Thymus (tissue), 14 donors: ENCODE data around the gene MRGPRX1. TPM values are rescaled to one million over a fixed set of nuclear protein-coding genes. Genes with fewer than 3 reads are reported as not detected.

ENCODE experiments used
- DNase-seq, 9 donors: peaks; one replicate each; pipeline ENCODE4 v3.0.0-alpha.2; 2013; ENCODE audit warnings: low spot score in 9 of 9, low read depth in 6 of 9, missing footprints in 1 of 9
- H3K27ac ChIP-seq, 2 donors: one replicate each; pipeline ENCODE4 v1.5.1; 2013; ENCODE audit warnings: control low read depth in 1 of 2, low read depth in 1 of 2, low read length in 1 of 2, mild to moderate bottlenecking in 1 of 2, moderate library complexity in 1 of 2
- H3K27me3 ChIP-seq, 2 donors: one replicate each; pipeline ENCODE4 v1.5.1; 2013; ENCODE audit warnings: low read length in 1 of 2; ENCODE audit not compliant: control insufficient read depth in 2 of 2, insufficient read depth in 1 of 2
- H3K36me3 ChIP-seq, 2 donors: one replicate each; pipeline ENCODE4 v1.5.1; 2013; ENCODE audit warnings: low read length in 1 of 2, mild to moderate bottlenecking in 1 of 2, moderate library complexity in 1 of 2; ENCODE audit not compliant: control insufficient read depth in 2 of 2, insufficient read depth in 2 of 2
- H3K4me1 ChIP-seq, 2 donors: one replicate each; pipeline ENCODE4 v1.5.1; 2013; ENCODE audit warnings: low read length in 2 of 2; ENCODE audit not compliant: control insufficient read depth in 2 of 2, insufficient read depth in 2 of 2
- H3K4me3 ChIP-seq, 2 donors: one replicate each; pipeline ENCODE4 v1.5.1; 2013; ENCODE audit warnings: low read length in 2 of 2, control low read depth in 1 of 2, mild to moderate bottlenecking in 1 of 2
- H3K9me3 ChIP-seq, 2 donors: one replicate each; pipeline ENCODE4 v1.5.1; 2013; ENCODE audit warnings: low read length in 1 of 2, mild to moderate bottlenecking in 1 of 2; ENCODE audit not compliant: control insufficient read depth in 2 of 2, insufficient read depth in 1 of 2
- WGBS: extraction: QIAGEN DNeasy Blood & Tissue Kit; methylation state at CpG from one replicate; pipeline ENCODE4 v1.1.7; 2013; 5-methylcytosine and 5-hydroxymethylcytosine counted together
- long read RNA-seq, 10 donors: transcript quantifications; one replicate each; lab custom pipeline, GENCODE V29; 2026
- polyA plus RNA-seq: library from polyadenylated mRNA; stranded (reverse); fragments of 200-250 nt; gene quantifications from one replicate; pipeline ENCODE4 v1.2.3, GENCODE V29; 2013
- total RNA-seq: library from RNA; stranded (reverse); fragments of 120-200 nt; gene quantifications from one replicate; pipeline ENCODE4 v1.2.4, GENCODE V29; 2013
- donor health status: healthy.

MRGPRX1 gene
- total RNA-seq (not detected), polyA plus RNA-seq (0.09 TPM)
- long read RNA-seq, donor 1, result 0 reads
- long read RNA-seq, donor 2, result 0 reads
- long read RNA-seq, donor 3, result 0 reads
- long read RNA-seq, donor 4, result 0 reads
- long read RNA-seq, donor 5, result 0 reads
- long read RNA-seq, donor 6, result 0 reads
- long read RNA-seq, donor 7, result 0 reads
- long read RNA-seq, donor 8, result 0 reads
- long read RNA-seq, donor 9, result 0 reads
- long read RNA-seq, donor 10, result 0 reads

- Histone ChIP-seq H3K4me3 (no peak within 1 kb of the TSS), H3K9me3 (no peaks in the 10 kb centered on the region), H3K4me1 (no peaks in the 10 kb centered on the region), H3K27ac (no peak within 1 kb of the TSS), H3K27me3 (no peaks in the 10 kb centered on the region), H3K36me3 (no peaks in the 10 kb centered on the region)
- 88% methylated on average over 2 of the region's 2 CpGs for WGBS
- no peak for DNase-seq
Measured at GRCh38 chr11:18939314-18939713, at the start of gene MRGPRX1. TSS of gene MRGPRX1 (minus strand) at chr11:18939414. CDS start at chr11:18934784, 4,630 bp downstream.

GRCh38 chr11:18987454-18988231, 48.4 kb upstream of the MRGPRX1 start:
- 92% methylated on average over 9 of the region's 9 CpGs for WGBS
- Histone ChIP-seq H3K4me3 (no peak overlapping the region), H3K27ac (no peak overlapping the region), H3K27me3 (no peaks in the 10 kb centered on the region), H3K36me3 (no peaks in the 10 kb centered on the region), H3K9me3 (no peaks in the 10 kb centered on the region), H3K4me1 (no peaks in the 10 kb centered on the region)
- DNase-seq, result no peak

GRCh38 chr11:18986744-18987143, 47.5 kb upstream of the MRGPRX1 start:
- DNase-seq, result no peak
- Histone ChIP-seq H3K4me1 (no peaks in the 10 kb centered on the region), H3K4me3 (no peak overlapping the region), H3K36me3 (no peaks in the 10 kb centered on the region), H3K27ac (no peak overlapping the region), H3K9me3 (no peaks in the 10 kb centered on the region), H3K27me3 (no peaks in the 10 kb centered on the region)
- 74% methylated on average over 3 of the region's 3 CpGs for WGBS

GRCh38 chr11:18981897-18982296, 42.7 kb upstream of the MRGPRX1 start:
- no peak overlapping the region for H3K4me3 ChIP-seq
- H3K27me3 ChIP-seq, result no peaks in the 10 kb centered on the region
- WGBS, result 93% methylated on average over 4 of the region's 4 CpGs
- no peak overlapping the region for H3K27ac ChIP-seq
- no peaks in the 10 kb centered on the region for H3K36me3 ChIP-seq
- no peaks in the 10 kb centered on the region for H3K9me3 ChIP-seq
- no peak for DNase-seq
- no peaks in the 10 kb centered on the region for H3K4me1 ChIP-seq

- no peaks in the 10 kb centered on the region for H3K4me1 ChIP-seq
- no peaks in the 10 kb centered on the region for H3K9me3 ChIP-seq
Measured at GRCh38 chr11:18974192-18974591, 35.0 kb upstream of the MRGPRX1 start.

GRCh38 chr11:18972336-18972735, 33.1 kb upstream of the MRGPRX1 start:
- no peak for DNase-seq
- Histone ChIP-seq H3K4me1 (no peaks in the 10 kb centered on the region), H3K4me3 (no peak overlapping the region), H3K27ac (no peak overlapping the region), H3K9me3 (no peaks in the 10 kb centered on the region), H3K27me3 (no peaks in the 10 kb centered on the region), H3K36me3 (no peaks in the 10 kb centered on the region)
- WGBS, result 78% methylated on average over 16 of the region's 16 CpGs

More at GRCh38 chr11:18974192-18974591, 35.0 kb upstream of the MRGPRX1 start:
- Histone ChIP-seq H3K27me3 (no peaks in the 10 kb centered on the region), H3K4me3 (no peak overlapping the region), H3K36me3 (no peaks in the 10 kb centered on the region), H3K27ac (no peak overlapping the region)
- no peak for DNase-seq
- whole genome bisulfite sequencing, result 86% methylated on average over 1 of the region's 1 CpG

GRCh38 chr11:18969720-18970119, 30.5 kb upstream of the MRGPRX1 start:
- no peaks in the 10 kb centered on the region for H3K27me3 ChIP-seq
- 28% methylated on average over 3 of the region's 3 CpGs for WGBS
- no peak for DNase-seq
- no peaks in the 10 kb centered on the region for H3K36me3 ChIP-seq
- H3K4me3 ChIP-seq, result no peak overlapping the region
- H3K27ac ChIP-seq, result no peak overlapping the region
- H3K9me3 ChIP-seq, result no peaks in the 10 kb centered on the region
- H3K4me1 ChIP-seq, result no peaks in the 10 kb centered on the region

- Histone ChIP-seq H3K4me1 (no peaks in the 10 kb centered on the region), H3K9me3 (no peaks in the 10 kb centered on the region), H3K27ac (no peak overlapping the region), H3K27me3 (no peaks in the 10 kb centered on the region), H3K36me3 (no peaks in the 10 kb centered on the region), H3K4me3 (no peak overlapping the region)
- 81% methylated on average over 1 of the region's 1 CpG for whole genome bisulfite sequencing
- no peak for DNase-seq
Measured at GRCh38 chr11:18958221-18958910, 19.2 kb upstream of the MRGPRX1 start.

GRCh38 chr11:18956630-18957029, 17.4 kb upstream of the MRGPRX1 start:
- no peaks in the 10 kb centered on the region for H3K4me1 ChIP-seq
- H3K9me3 ChIP-seq, result no peaks in the 10 kb centered on the region
- H3K27me3 ChIP-seq, result no peaks in the 10 kb centered on the region
- no peaks in the 10 kb centered on the region for H3K36me3 ChIP-seq
- WGBS, result 94% methylated on average over 16 of the region's 16 CpGs
- H3K4me3 ChIP-seq, result no peak overlapping the region
- DNase-seq, result no peak
- H3K27ac ChIP-seq, result no peak overlapping the region
